Measurements from ENCODE around the gene C15orf39.

The C15orf39 gene

GRCh38 chr15:75161106-75161916 lies 40.4 kb upstream of the C15orf39 start:
- TF ChIP-seq REST (IDR thresholded peaks at IDR 0.05; ENCODE audit: insufficient replicate concordance, low read depth) (no peak), GABPA (IDR thresholded peaks at IDR 0.05; ENCODE audit: low read depth) (no peak), POLR2AphosphoS5 (IDR thresholded peaks at IDR 0.05; ENCODE audit: low read depth) (no peak), SPI1 (IDR thresholded peaks at IDR 0.05; ENCODE audit: borderline replicate concordance, low read depth) (no peak), CTCF (IDR thresholded peaks at IDR 0.05; ENCODE audit: insufficient read depth, low read length) (no peak)
- DNase-seq (ENCODE audit: low read depth in 1 of 2, low spot score in 1 of 2): no peak

GRCh38 chr15:75161917-75162414 lies 39.7 kb upstream of the C15orf39 start:
- peak; percentile 49 to 88 for DNase-seq (ENCODE audit: low read depth in 1 of 2, low spot score in 1 of 2)
- no peak for TF ChIP-seq SPI1 (IDR thresholded peaks at IDR 0.05; ENCODE audit: borderline replicate concordance, low read depth)
- TF ChIP-seq POLR2AphosphoS5 (IDR thresholded peaks at IDR 0.05; ENCODE audit: low read depth): no peak
- TF ChIP-seq CTCF (IDR thresholded peaks at IDR 0.05; ENCODE audit: insufficient read depth, low read length): no peak
- no peak for TF ChIP-seq GABPA (IDR thresholded peaks at IDR 0.05; ENCODE audit: low read depth)
- no peak for TF ChIP-seq REST (IDR thresholded peaks at IDR 0.05; ENCODE audit: insufficient replicate concordance, low read depth)
- Histone ChIP-seq H3K27me3 (ENCODE audit: insufficient read depth, poor library complexity, severe bottlenecking) (no peaks in the 10 kb centered on the region), H3K4me3 (replicated peaks; ENCODE audit: insufficient read depth, low read length) (no peak overlapping the region), H3K27ac (replicated peaks) (no peak overlapping the region)

More at GRCh38 chr15:75161106-75161916, 40.4 kb upstream of the C15orf39 start:
- Histone ChIP-seq H3K27me3 (ENCODE audit: insufficient read depth, poor library complexity, severe bottlenecking) (no peaks in the 10 kb centered on the region), H3K4me3 (replicated peaks; ENCODE audit: insufficient read depth, low read length) (no peak overlapping the region), H3K27ac (replicated peaks) (no peak overlapping the region)

- H3K27me3 ChIP-seq (ENCODE audit: insufficient read depth, poor library complexity, severe bottlenecking): no peaks in the 10 kb centered on the region
- TF ChIP-seq POLR2AphosphoS5 (IDR thresholded peaks at IDR 0.05; ENCODE audit: low read depth): no peak
- TF ChIP-seq GABPA (IDR thresholded peaks at IDR 0.05; ENCODE audit: low read depth): no peak
- TF ChIP-seq SPI1 (IDR thresholded peaks at IDR 0.05; ENCODE audit: borderline replicate concordance, low read depth): no peak
- no peak for TF ChIP-seq CTCF (IDR thresholded peaks at IDR 0.05; ENCODE audit: insufficient read depth, low read length)
- no peak for TF ChIP-seq REST (IDR thresholded peaks at IDR 0.05; ENCODE audit: insufficient replicate concordance, low read depth)
- DNase-seq (ENCODE audit: low read depth in 1 of 2, low spot score in 1 of 2): no peak
- no peak overlapping the region for H3K27ac ChIP-seq (replicated peaks)
- no peak overlapping the region for H3K4me3 ChIP-seq (replicated peaks; ENCODE audit: insufficient read depth, low read length)
Measured at GRCh38 chr15:75163150-75163564, 38.5 kb upstream of the C15orf39 start.

Measured in HL-60 (cell line).